HG02678 (cell line): ENCODE data around the gene PPM1M.

Source experiments
- ATAC-seq: cut with Tn5 transposase; IDR thresholded peaks from one replicate; pipeline ENCODE4 v1.9.1; 2021; ENCODE audit warnings: mild to moderate bottlenecking, moderate library complexity; ENCODE audit not compliant: unreplicated experiment

PPM1M gene

DNA sequence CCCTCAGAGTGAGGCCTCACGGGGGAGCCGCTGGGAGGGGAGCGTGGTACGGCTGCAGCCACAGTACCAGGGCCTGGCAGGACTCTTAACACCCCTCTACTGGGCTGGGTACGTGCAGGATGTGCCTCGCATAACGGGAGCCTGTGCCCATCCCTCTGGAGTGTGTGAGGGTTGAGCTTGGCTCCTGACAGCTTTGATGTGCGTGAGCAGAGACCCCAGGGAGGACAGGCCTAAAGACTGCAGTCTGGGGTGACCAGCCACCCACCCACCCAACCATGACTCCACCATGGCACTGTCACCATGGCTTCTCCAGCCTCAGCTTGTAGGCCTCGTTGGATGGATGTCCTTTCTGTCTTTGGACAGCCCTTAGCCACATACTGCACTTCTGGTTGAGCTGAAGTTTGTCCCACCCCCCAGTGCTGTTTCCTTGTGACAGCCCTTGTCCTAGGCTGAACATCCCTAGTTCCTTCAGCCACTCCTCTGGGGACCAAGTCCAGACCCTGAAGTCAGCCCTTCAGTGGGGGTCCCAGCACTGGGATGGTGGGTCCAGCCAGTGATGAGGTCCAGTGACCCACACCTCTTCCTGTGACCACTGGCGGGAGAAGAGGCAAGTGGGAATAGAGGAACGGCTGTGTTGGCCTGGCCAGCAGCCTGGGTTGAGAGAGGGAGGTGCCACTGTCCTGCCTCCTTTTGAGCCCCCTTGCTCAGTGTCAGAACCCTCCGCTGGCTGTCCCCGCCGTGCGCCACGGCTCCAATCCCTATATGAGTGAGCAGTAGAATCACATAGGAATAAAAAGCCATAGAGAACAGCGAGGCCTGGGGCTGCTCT, 48.1 kb downstream of the PPM1M start:
- ATAC-seq: no peak

DNA sequence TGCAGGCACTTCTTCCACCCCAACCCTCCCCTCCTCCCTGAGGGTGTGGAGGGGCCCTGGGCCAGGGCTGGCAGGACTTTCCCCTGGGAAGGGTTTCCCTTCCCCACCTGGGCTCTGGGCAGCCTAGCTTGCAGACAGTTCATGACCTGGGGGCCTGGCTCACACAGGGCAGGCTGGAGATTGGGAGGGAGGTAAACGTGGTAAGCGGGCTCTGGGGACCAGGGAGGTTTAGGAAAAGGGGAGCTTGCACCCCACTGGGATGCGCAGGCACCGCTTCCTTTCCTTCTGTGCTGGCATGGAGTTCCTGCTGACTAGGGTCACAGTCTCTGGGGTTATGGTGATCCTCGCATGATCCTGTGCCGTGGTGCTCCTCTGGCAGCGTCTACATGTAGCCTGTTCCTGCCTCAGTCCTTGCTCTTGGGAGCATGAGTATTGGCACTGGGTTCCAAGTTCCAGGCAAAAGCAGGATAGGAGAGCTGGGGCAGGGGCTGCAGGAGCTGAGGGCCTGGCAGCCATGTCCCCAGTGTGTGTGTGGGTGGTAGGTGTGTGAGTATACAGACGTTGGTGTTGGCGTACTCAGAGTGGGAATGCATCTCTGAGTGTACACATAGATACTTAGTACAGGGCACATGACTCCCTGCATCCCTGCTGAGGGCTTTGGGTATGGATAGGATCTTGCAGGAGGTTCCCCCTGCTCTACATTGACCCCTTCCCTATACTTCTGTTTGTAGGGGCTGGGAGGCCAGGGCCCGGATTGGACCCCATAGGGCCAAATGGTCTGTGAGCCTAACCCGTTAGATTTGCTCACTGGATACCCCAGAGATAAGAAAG, 49.0 kb downstream of the PPM1M start:
- ATAC-seq: no peak

DNA sequence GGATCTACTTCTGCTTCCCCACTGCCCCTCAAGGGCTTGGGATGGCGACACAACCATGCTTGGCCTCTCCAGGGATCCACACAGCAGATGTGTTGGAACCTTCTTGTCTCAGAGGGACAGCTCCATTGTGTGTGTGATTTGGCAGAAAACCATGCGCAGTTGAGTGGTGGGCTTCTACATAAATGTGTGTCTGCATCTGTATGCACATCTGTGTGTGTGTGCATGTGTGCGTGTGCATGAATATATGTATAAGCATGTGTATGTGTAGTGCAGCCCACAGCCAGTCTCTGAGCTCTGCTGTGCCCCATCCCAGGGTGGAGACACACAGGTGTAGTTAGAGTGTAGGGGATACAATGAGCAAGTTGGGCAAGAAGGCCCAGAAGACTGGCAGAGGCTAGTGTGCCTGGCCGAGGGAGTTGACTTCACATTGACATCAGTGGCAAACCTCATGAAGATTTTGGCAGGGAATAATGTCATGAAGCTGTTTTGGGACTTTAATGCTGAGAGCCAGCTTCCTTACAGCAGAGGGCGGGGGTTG, 50.2 kb downstream of the PPM1M start:
- ATAC-seq: no peak

DNA sequence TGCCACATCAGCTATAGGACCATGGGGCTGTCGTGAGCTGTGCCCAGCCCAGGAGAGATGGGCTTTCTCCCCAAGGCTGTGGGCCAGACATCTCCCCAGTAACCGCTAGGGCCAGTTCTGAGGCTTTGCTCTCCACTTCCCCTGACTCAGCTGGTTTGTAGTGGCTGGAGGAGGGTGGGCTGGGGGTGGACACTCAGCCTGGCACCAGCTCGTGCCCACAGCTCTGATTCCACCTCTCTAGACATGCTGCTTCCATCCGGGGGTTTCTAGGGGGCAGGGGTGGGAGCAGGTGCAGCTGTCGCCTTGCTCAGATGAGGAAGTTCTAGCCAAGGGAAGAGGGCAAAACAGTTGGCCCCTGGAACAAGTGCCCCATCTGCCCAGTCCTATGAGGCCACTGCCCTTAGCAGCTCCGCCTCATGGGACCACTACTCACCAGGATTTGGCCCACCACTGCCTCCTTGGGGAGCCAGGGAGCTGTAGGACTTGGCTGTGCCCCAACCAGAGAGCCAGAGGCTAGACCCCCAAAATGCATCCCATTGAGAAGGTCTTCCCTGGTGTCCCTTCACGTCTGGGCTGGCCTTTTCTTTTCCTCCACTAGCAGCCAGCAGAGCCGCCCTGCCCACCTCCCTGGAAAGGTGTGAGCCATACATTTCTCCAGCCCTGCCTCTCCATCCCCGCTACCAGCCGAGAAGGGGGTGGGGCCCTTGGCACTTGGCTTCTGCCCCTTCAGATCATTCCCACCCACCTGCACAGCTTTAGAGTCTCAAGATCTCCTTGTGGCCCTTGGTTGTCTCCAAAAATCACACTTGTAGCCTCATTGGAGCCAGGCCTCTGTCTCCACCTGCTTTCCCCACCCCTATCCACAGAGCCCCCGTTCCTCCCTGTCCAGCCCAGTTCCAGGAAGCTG, 51.9 kb downstream of the PPM1M start:
- ATAC-seq: no peak

DNA sequence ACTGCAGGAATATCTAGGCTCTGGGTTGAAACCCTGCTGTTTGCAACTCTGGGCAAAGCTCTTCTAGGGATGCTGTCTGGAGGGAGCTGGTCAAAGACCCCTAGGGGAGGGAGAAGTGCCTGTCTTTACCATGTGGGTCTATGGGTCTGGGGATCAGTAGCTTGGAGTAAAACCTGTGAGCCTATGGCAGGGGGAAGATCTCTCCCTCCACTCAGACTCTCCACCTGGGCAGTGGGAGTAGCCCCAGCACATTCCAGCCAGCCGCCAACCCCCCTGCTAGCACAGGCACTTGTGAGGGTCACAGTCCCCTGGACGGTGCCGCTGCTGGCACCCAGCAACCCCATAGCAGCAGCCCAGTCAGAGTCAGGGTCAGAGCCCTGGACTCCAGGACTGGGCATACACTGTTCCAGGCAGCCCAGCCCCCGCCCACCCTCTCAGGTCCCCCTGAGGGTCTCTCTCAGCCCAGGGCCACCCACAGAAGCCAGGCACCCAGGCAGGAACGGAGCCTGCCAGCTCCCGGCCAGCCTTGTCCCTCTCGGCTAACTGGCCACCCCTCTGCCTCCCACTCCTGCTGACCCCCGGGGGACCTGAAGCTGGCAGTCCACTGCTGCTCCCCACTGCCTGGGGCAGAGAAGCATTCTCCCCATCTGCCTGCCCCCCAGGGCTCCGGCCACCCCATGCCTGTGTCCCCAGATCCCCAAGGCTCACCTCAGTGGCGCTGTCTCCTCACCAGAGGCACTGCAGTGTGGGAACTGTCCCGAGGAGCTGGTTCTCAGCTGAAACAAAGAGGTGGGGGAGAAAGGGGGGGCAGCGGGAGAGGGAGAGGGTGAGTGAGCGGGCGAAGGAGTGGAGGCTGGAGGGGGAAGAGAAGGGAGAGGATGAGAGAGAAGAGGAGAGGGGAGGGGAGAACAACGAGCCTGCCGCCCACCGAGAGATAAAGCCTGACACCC, 52.9 kb downstream of the PPM1M start:
- ATAC-seq: no peak

DNA sequence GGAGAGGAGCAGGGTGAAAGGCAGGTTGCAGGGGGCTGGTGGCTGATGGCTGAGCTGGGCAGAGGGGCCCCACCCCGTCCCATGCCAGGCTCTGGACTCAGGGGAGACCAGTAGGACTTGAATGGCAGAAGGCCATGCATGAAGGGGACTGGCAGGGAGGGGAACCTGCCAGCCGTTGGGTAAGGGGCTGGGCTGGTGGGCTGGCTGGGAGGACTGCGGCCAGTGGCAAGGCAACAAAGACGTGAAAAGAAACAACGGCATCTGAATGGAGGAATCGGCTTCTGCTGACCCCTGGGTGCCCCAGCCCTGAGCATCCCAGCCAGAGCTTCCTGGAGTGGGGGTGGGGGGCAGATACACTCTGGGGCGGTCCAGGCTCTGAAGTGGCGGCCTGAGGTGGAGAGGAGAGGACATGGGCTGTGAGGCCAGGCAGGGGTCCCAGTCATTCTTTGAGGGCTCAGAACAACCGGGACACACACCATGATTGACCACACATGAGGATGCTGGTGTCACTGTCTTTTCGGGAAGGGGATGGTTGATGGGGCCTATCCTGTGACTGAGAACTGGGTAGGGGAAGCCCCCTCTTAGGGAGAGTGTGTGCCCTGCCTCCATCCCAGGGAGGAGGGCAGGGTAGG, 53.8 kb downstream of the PPM1M start:
- ATAC-seq: no peak
